MM.1S (cell line): ENCODE measurements around the gene MIA2.

Source experiments
- DNase-seq: peaks from one replicate; pipeline ENCODE4 v3.0.0-alpha.2; 2015
- H2AFZ ChIP-seq: fragments of 300-600 bp; sonication (generic); 2 replicates; pipeline ENCODE4 v1.6.0; 2016; ENCODE audit warnings: antibody characterized with exemption, low read length
- H3F3A ChIP-seq: fragments of 300-600 bp; sonication (generic); 2 replicates; pipeline ENCODE4 v1.6.1; 2016; ENCODE audit warnings: mild to moderate bottlenecking, antibody characterized with exemption, low read length, moderate library complexity, mixed read lengths; ENCODE audit not compliant: insufficient read depth
- H3K27ac ChIP-seq: fragments of 300-600 bp; sonication (generic); 2 replicates; pipeline ENCODE4 v1.5.1; 2016; ENCODE audit warnings: mild to moderate bottlenecking, low read length
- H3K27me3 ChIP-seq: fragments of 300-600 bp; sonication (generic); replicated peaks from 2 replicates; pipeline ENCODE4 v1.6.0; 2016; ENCODE audit warnings: low read length; ENCODE audit not compliant: insufficient read depth
- H3K36me3 ChIP-seq: fragments of 300-600 bp; sonication (generic); replicated peaks from 2 replicates; pipeline ENCODE4 v1.6.1; 2016; ENCODE audit warnings: mild to moderate bottlenecking, low read length, mixed read lengths; ENCODE audit not compliant: insufficient read depth
- H3K4me1 ChIP-seq: fragments of 300-600 bp; sonication (generic); 2 replicates; pipeline ENCODE4 v1.6.1; 2016; ENCODE audit warnings: low read length, mixed read lengths
- H3K4me2 ChIP-seq: fragments of 300-600 bp; sonication (generic); 2 replicates; pipeline ENCODE4 v1.6.0; 2016; ENCODE audit warnings: low read depth, low read length
- H3K4me3 ChIP-seq: fragments of 300-600 bp; sonication (generic); 2 replicates; pipeline ENCODE4 v1.5.1; 2016; ENCODE audit warnings: low read length, mixed read lengths
- H3K79me2 ChIP-seq: fragments of 300-600 bp; sonication (generic); 2 replicates; pipeline ENCODE4 v1.6.1; 2016; ENCODE audit warnings: mixed run types, low read length, mixed read lengths
- H3K9ac ChIP-seq: fragments of 300-600 bp; sonication (generic); 2 replicates; pipeline ENCODE4 v1.6.1; 2016; ENCODE audit warnings: low read length, mixed read lengths
- H3K9me2 ChIP-seq: fragments of 300-600 bp; sonication (generic); replicated peaks from 2 replicates; pipeline ENCODE4 v1.6.1; 2016; ENCODE audit warnings: mild to moderate bottlenecking, low read length, mixed read lengths; ENCODE audit not compliant: insufficient read depth
- H3K9me3 ChIP-seq: fragments of 300-600 bp; sonication (generic); replicated peaks from 2 replicates; pipeline ENCODE4 v1.6.1; 2016; ENCODE audit warnings: mild to moderate bottlenecking, low read length, mixed read lengths; ENCODE audit not compliant: insufficient read depth
- H4K20me1 ChIP-seq: fragments of 300-600 bp; sonication (generic); 2 replicates; pipeline ENCODE4 v1.6.1; 2016; ENCODE audit warnings: mild to moderate bottlenecking, low read length, moderate library complexity, mixed read lengths; ENCODE audit not compliant: insufficient read depth
- CTCF ChIP-seq: fragments of 300-600 bp; sonication (generic); IDR thresholded peaks from 2 replicates; pipeline ENCODE4 v1.5.1; 2016; ENCODE audit warnings: antibody characterized with exemption, low read length, mixed read lengths
- EZH2 ChIP-seq: fragments of 300-600 bp; sonication (generic); optimal IDR thresholded peaks from 2 replicates; pipeline ENCODE3; 2017; ENCODE audit warnings: low read depth, mild to moderate bottlenecking, antibody characterized with exemption, low read length, mixed read lengths
- EZH2phosphoT487 ChIP-seq: fragments of 300-600 bp; sonication (generic); IDR thresholded peaks from 2 replicates; pipeline ENCODE4 v1.6.1; 2018; ENCODE audit warnings: antibody characterized with exemption, low read length

MIA2 gene

GRCh38 chr14:39233680-39234326 is at the start of gene MIA2:
MIA2 (plus strand) TSS chr14:39233915; CDS start chr14:39234115, 200 bp downstream.
- H3K27ac ChIP-seq, result peak within 1 kb of the TSS; percentile 19; the same call in 1 of the 2 replicates
- H3K27me3 ChIP-seq, result no peaks in the 10 kb centered on the region

GRCh38 chr14:39184628-39185255 is 49.0 kb upstream of the MIA2 start:
- DNase-seq, result no peak
- Histone ChIP-seq H3K4me2 (no peak overlapping the region), H3K4me1 (no peaks in the 10 kb centered on the region), H3K9me3 (no peaks in the 10 kb centered on the region), H3K79me2 (no peaks in the 10 kb centered on the region), H3K9ac (no peak overlapping the region), H2AFZ (no peak overlapping the region), H3K27me3 (no peaks in the 10 kb centered on the region), H3F3A (no peaks in the 10 kb centered on the region), H3K27ac (no peak overlapping the region), H3K9me2 (no peaks in the 10 kb centered on the region), H4K20me1 (no peaks in the 10 kb centered on the region), H3K36me3 (no peaks in the 10 kb centered on the region; the same call in 1 of the 2 replicates), H3K4me3 (no peak overlapping the region)
- TF ChIP-seq CTCF, result no peak
- TF ChIP-seq EZH2, result no peak
- TF ChIP-seq EZH2phosphoT487, result no peak

More at GRCh38 chr14:39233680-39234326, at the start of gene MIA2:
- Histone ChIP-seq H2AFZ (peak within 1 kb of the TSS; percentile 63), H3K9ac (no peak within 1 kb of the TSS), H3K9me2 (no peaks in the 10 kb centered on the region), H3K4me1 (0 out of 2 replicates have a peak, but pooled peaks cover 3% of the 10 kb centered on the region), H3K36me3 (no peaks in the 10 kb centered on the region), H3K4me3 (peak within 1 kb of the TSS; percentile 33; the same call in 1 of the 2 replicates), H4K20me1 (no peaks in the 10 kb centered on the region), H3K9me3 (no peaks in the 10 kb centered on the region), H3K79me2 (no peaks in the 10 kb centered on the region), H3K4me2 (peak within 1 kb of the TSS; percentile 45; the same call in 1 of the 2 replicates), H3F3A (no peaks in the 10 kb centered on the region)
- TF ChIP-seq EZH2 (no peak), CTCF (no peak), EZH2phosphoT487 (no peak)
- no peak for DNase-seq

- H3F3A ChIP-seq, result no peaks in the 10 kb centered on the region
Measured at GRCh38 chr14:39185256-39186049, 48.3 kb upstream of the MIA2 start.

More at GRCh38 chr14:39185256-39186049, 48.3 kb upstream of the MIA2 start:
- Histone ChIP-seq H3K9me2 (no peaks in the 10 kb centered on the region), H3K79me2 (no peaks in the 10 kb centered on the region), H3K9ac (no peak overlapping the region), H4K20me1 (no peaks in the 10 kb centered on the region), H3K27me3 (no peaks in the 10 kb centered on the region), H3K4me2 (no peak overlapping the region), H3K9me3 (no peaks in the 10 kb centered on the region), H3K27ac (no peak overlapping the region), H2AFZ (no peak overlapping the region), H3K36me3 (no peaks in the 10 kb centered on the region; the same call in 1 of the 2 replicates), H3K4me1 (no peaks in the 10 kb centered on the region), H3K4me3 (no peak overlapping the region)
- TF ChIP-seq EZH2phosphoT487 (no peak), EZH2 (no peak), CTCF (no peak)
- DNase-seq, result no peak
